IMR-90 (cell line): ENCODE data around the gene UGGT2. TPM values are rescaled to one million over a fixed set of nuclear protein-coding genes. Genes with fewer than 3 reads are reported as not detected.
A peak's percentile ranks its signal among the peaks of the same experiment; 100 is the strongest.

Source experiments
- ATAC-seq: fragments of 200-7000 bp; cut with Tn5 transposase; 2 replicates; pipeline ENCODE4 v1.9.1; 2020; ENCODE audit warnings: low read depth, mild to moderate bottlenecking, moderate library complexity
- BruUV-seq: library from RNA; stranded (reverse); fragments of 400-500 nt; replicated peaks from 2 replicates; lab custom pipeline; 2021; lab: Mats Ljungman, UMichigan
- CTCF ChIA-PET: fragments of 300-600 bp; formaldehyde crosslinking; extraction: SDS; loops from one replicate; lab custom pipeline; 2021; ENCODE audit warnings: antibody characterized with exemption; lab: Yijun Ruan, JAX
- POLR2A ChIA-PET: fragments of 300-600 bp; sonication (Branson Sonifier 250); formaldehyde crosslinking; loops from one replicate; lab custom pipeline; 2022; ENCODE audit warnings: antibody characterized with exemption; ENCODE audit not compliant: unreplicated experiment; lab: Charles Lee
- DNase-seq: peaks from one replicate; pipeline ENCODE4 v3.0.0; 2013
- H2AFZ ChIP-seq: replicated peaks from 2 replicates; pipeline ENCODE3; 2013; ENCODE audit warnings: low read length, mild to moderate bottlenecking; ENCODE audit not compliant: poor library complexity
- H2AK5ac ChIP-seq: 2 replicates; pipeline ENCODE4 v1.6.1; 2013; ENCODE audit warnings: low read depth, low read length, inconsistent platforms
- H2AK9ac ChIP-seq: replicated peaks from 2 replicates; pipeline ENCODE3; 2013; ENCODE audit warnings: mild to moderate bottlenecking, low read depth, low read length, moderate library complexity; ENCODE audit not compliant: poor library complexity
- H2BK120ac ChIP-seq: 2 replicates; pipeline ENCODE4 v1.6.1; 2013; ENCODE audit warnings: low read depth, low read length, inconsistent platforms
- H2BK15ac ChIP-seq: 3 replicates; pipeline ENCODE4 v1.6.1; 2013; ENCODE audit warnings: low read depth, low read length, inconsistent platforms
- H2BK20ac ChIP-seq: 2 replicates; pipeline ENCODE4 v1.6.1; 2013; ENCODE audit warnings: low read depth, mild to moderate bottlenecking, inconsistent platforms, low read length, moderate library complexity
- H2BK5ac ChIP-seq: 2 replicates; pipeline ENCODE4 v1.6.1; 2013; ENCODE audit warnings: mild to moderate bottlenecking, low read depth, low read length, inconsistent platforms; ENCODE audit not compliant: poor library complexity, severe bottlenecking
- H3K14ac ChIP-seq: replicated peaks from 2 replicates; pipeline ENCODE4 v1.6.1; 2013; ENCODE audit warnings: low read depth, low read length, inconsistent platforms
- H3K18ac ChIP-seq: 2 replicates; pipeline ENCODE4 v1.6.1; 2013; ENCODE audit warnings: low read depth, low read length, control low read depth
- H3K23ac ChIP-seq: 2 replicates; pipeline ENCODE4 v1.6.1; 2013; ENCODE audit warnings: low read depth, low read length, inconsistent platforms
- H3K27ac ChIP-seq: 2 replicates; pipeline ENCODE4 v1.5.1; 2013; ENCODE audit warnings: mild to moderate bottlenecking, control low read depth, low read length; ENCODE audit not compliant: insufficient read depth
- H3K27me3 ChIP-seq: 2 replicates; pipeline ENCODE4 v1.6.1; 2013; ENCODE audit warnings: low read length; ENCODE audit not compliant: control insufficient read depth, insufficient read depth
- H3K36me3 ChIP-seq: 2 replicates; pipeline ENCODE4 v1.6.1; 2013; ENCODE audit warnings: low read length, mixed read lengths; ENCODE audit not compliant: control insufficient read depth, insufficient read depth
- H3K4ac ChIP-seq: 2 replicates; pipeline ENCODE4 v1.6.1; 2013; ENCODE audit warnings: low read depth, low read length, inconsistent platforms
- H3K4me1 ChIP-seq: 2 replicates; pipeline ENCODE4 v1.6.1; 2013; ENCODE audit warnings: low read length, mixed read lengths; ENCODE audit not compliant: control insufficient read depth, insufficient read depth
- H3K4me2 ChIP-seq: 2 replicates; pipeline ENCODE4 v1.6.1; 2013; ENCODE audit warnings: low read depth, mild to moderate bottlenecking, control low read depth, low read length, moderate library complexity
- H3K4me3 ChIP-seq: 2 replicates; pipeline ENCODE4 v1.5.1; 2013; ENCODE audit warnings: low read depth, mild to moderate bottlenecking, control low read depth, low read length, moderate library complexity; ENCODE audit not compliant: insufficient read depth
- H3K56ac ChIP-seq: 2 replicates; pipeline ENCODE4 v1.6.1; 2013; ENCODE audit warnings: low read length, inconsistent platforms; ENCODE audit not compliant: insufficient read depth; ENCODE audit errors: extremely low read depth
- H3K79me1 ChIP-seq, 2 experiments: 2 replicates each; pipeline ENCODE4 v1.6.1; 2013; ENCODE audit warnings: low read length in 2 of 2, inconsistent platforms in 1 of 2, low read depth in 1 of 2
- H3K9ac ChIP-seq: 2 replicates; pipeline ENCODE4 v1.6.1; 2013; ENCODE audit warnings: low read depth, low read length, control low read depth
- H3K9me1 ChIP-seq: 2 replicates; pipeline ENCODE4 v1.6.1; 2013; ENCODE audit warnings: low read length, inconsistent platforms; ENCODE audit not compliant: insufficient read depth
- H3K9me3 ChIP-seq: 2 replicates; pipeline ENCODE4 v1.6.1; 2013; ENCODE audit warnings: low read length; ENCODE audit not compliant: control insufficient read depth, insufficient read depth
- H4K20me1 ChIP-seq: 2 replicates; pipeline ENCODE4 v1.6.1; 2013; ENCODE audit warnings: low read length, inconsistent platforms; ENCODE audit not compliant: insufficient read depth
- H4K5ac ChIP-seq: 2 replicates; pipeline ENCODE4 v1.6.1; 2013; ENCODE audit warnings: mild to moderate bottlenecking, low read depth, low read length, control low read depth
- H4K8ac ChIP-seq, 2 experiments: 2 replicates each; pipeline ENCODE4 v1.6.1; 2013; ENCODE audit warnings: low read depth in 2 of 2, low read length in 2 of 2, control low read depth in 1 of 2, inconsistent platforms in 1 of 2
- H4K91ac ChIP-seq: 2 replicates; pipeline ENCODE4 v1.6.1; 2013; ENCODE audit warnings: low read depth, low read length, inconsistent platforms; ENCODE audit not compliant: insufficient read depth
- BHLHE40 ChIP-seq: fragments of 150-350 bp; IDR thresholded peaks from 2 replicates; pipeline ENCODE4 v1.6.1; 2016; ENCODE audit warnings: mild to moderate bottlenecking, low read depth, low read length
- CEBPB ChIP-seq: IDR thresholded peaks from 2 replicates; pipeline ENCODE4 v1.6.1; 2012; ENCODE audit warnings: low read depth, low read length, improper control_type of control experiment
- CHD1 ChIP-seq: IDR thresholded peaks from 2 replicates; pipeline ENCODE4 v1.6.1; 2012; ENCODE audit warnings: low read depth, low read length, improper control_type of control experiment
- CTCF ChIP-seq: conservative IDR thresholded peaks from 2 replicates; pipeline ENCODE4 v1.5.1; 2012; ENCODE audit warnings: mild to moderate bottlenecking, low read depth, low read length, improper control_type of control experiment
- NFE2L2 ChIP-seq: fragments of 150-350 bp; IDR thresholded peaks from 2 replicates; pipeline ENCODE4 v1.6.1; 2016; ENCODE audit warnings: low read depth, mild to moderate bottlenecking, low read length
- SMC3 ChIP-seq: fragments of 150-350 bp; IDR thresholded peaks from 2 replicates; pipeline ENCODE4 v1.6.1; 2016; ENCODE audit warnings: low read depth, mild to moderate bottlenecking, antibody characterized with exemption, low read length, moderate library complexity
- WGBS, 2 experiments: methylation state at CpG; one replicate each; pipeline versions ENCODE4 v1.1.5 to v1.1.7; 2013; ENCODE audit warnings: missing lambda C conversion rate in 2 of 2; ENCODE audit not compliant: insufficient read length in 1 of 2; ENCODE audit errors: extremely low coverage in 2 of 2; 5-methylcytosine and 5-hydroxymethylcytosine counted together
- dilution Hi-C: fragments of 300-500 bp; cut with HindIII; formaldehyde crosslinking; loops from one replicate; pipeline ENCODE4 v1.14.3; 2018; ENCODE audit warnings: low sequenced_read_pairs; ENCODE audit not compliant: unreplicated experiment
- in situ Hi-C: fragments of 300-500 bp; cut with MboI; formaldehyde crosslinking; loops from 3 replicates; pipeline ENCODE4 v1.14.3; 2019; ENCODE audit warnings: low sequenced_read_pairs, inconsistent platforms, mixed read lengths
- intact Hi-C: fragments of 100-400 bp; cut with micrococcal nuclease; formaldehyde crosslinking; loops from 2 replicates; pipeline ENCODE4 v1.10.0; 2022
- polyA plus RNA-seq, 3 experiments: library from polyadenylated mRNA; depleted of rRNA; stranded (reverse); fragments of >200 nt; gene quantifications; 2 replicates each; pipeline ENCODE4 v1.2.3, GENCODE V29; 2012; ENCODE audit warnings: low replicate concordance in 1 of 3
- total RNA-seq: library from RNA; depleted of rRNA; stranded (reverse); fragments of >200 nt; gene quantifications from 2 replicates; pipeline ENCODE4 v1.2.3, GENCODE V29; 2012
- TF ChIP-seq, protein P1 (sequence below): fragments of 150-350 bp; IDR thresholded peaks from 2 replicates; pipeline ENCODE4 v1.6.1; 2017; ENCODE audit warnings: mild to moderate bottlenecking, antibody characterized with exemption, low read length, low read depth

UGGT2 gene
- total and polyA plus RNA-seq, 2 of the 4 experiments (the other 2 are of a cell fraction) = 21.4 to 40.1 TPM

DNA sequence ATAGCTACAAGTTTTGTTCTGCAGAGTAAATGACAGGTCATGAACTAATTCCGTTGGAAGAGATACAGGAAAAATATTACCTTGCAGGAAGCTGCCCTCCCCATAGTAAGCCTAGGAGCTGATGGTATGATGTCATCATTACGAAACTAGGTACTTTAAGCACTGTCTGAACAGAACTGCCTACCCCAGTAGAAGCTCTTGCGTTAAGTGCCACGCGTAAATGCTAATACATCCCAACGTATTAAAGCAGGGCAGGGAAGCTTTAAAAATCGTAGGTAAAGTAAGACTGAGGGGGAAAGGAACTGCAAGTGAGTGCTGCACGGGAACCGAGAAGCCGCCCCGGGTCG, 572 bp downstream of the UGGT2 start:
- Histone ChIP-seq H2BK15ac (no peak overlapping the region), H2AK5ac (0 out of 2 replicates have a peak overlapping the region, but pooled peaks have one; percentile 15), H3K56ac (peak overlapping the region; percentile 70; the same call in 1 of the 2 replicates), H3K4me2 (peak overlapping the region; percentile 82), H2BK120ac (no peak overlapping the region; the same call in 1 of the 2 replicates), H3K79me1 (peaks cover 0 to 16% of the 10 kb centered on the region in 2 experiments; a peak in 2 of 4 replicates), H4K8ac (peak overlapping the region; percentile 86 to 96; a peak in 3 of 4 replicates), H3K23ac (peak overlapping the region; percentile 92), H4K5ac (peak overlapping the region; percentile 34; the same call in 1 of the 2 replicates), H3K4me1 (no peaks in the 10 kb centered on the region), H4K20me1 (peaks cover 9% of the 10 kb centered on the region; the same call in 1 of the 2 replicates), H3K27ac (peak overlapping the region; percentile 79; the same call in 1 of the 2 replicates), H3K4me3 (peak overlapping the region; percentile 95), H2BK20ac (no peak overlapping the region), H4K91ac (no peak overlapping the region), H2BK5ac (peak overlapping the region; percentile 31), H3K27me3 (no peaks in the 10 kb centered on the region; the same call in 1 of the 2 replicates), H2AK9ac (peak overlapping the region; percentile 89), H3K9me3 (no peaks in the 10 kb centered on the region), H3K9me1 (no peaks in the 10 kb centered on the region), H3K4ac (peak overlapping the region; percentile 93), H3K18ac (no peak overlapping the region), H2AFZ (peak overlapping the region; percentile 99), H3K14ac (peak overlapping the region; percentile 82), H3K9ac (peak overlapping the region; percentile 82), H3K36me3 (no peaks in the 10 kb centered on the region)
- ChIA-PET CTCF (no interaction called here), POLR2A (no interaction called here)
- peak; percentile 36 for ATAC-seq
- dilution Hi-C loops (no loop called here), in situ Hi-C loops (no loop called here), intact Hi-C loops (no loop called here)
- no TSS peak for BruUV-seq
- TF ChIP-seq CHD1 = no peak
- no peak for TF ChIP-seq BHLHE40
- TF ChIP-seq SMC3 = no peak
- TF ChIP-seq, protein P1, sequence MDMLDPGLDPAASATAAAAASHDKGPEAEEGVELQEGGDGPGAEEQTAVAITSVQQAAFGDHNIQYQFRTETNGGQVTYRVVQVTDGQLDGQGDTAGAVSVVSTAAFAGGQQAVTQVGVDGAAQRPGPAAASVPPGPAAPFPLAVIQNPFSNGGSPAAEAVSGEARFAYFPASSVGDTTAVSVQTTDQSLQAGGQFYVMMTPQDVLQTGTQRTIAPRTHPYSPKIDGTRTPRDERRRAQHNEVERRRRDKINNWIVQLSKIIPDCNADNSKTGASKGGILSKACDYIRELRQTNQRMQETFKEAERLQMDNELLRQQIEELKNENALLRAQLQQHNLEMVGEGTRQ = no peak
- no peak for TF ChIP-seq NFE2L2
- TF ChIP-seq CEBPB = peak; percentile 73
- no peak for TF ChIP-seq CTCF
- DNase-seq = peak; percentile 83
- 0% methylated on average over 7 of the region's 12 CpGs; no CpG with 5 or more reads in 1 of the 2 experiments for WGBS, 2 experiments
